GM18873 (cell line): ENCODE results near the gene PPP1R8.
A peak's percentile ranks its signal among the peaks of the same experiment; 100 is the strongest.

Source experiments
- ATAC-seq: cut with Tn5 transposase; IDR thresholded peaks from one replicate; pipeline ENCODE4 v1.9.1; 2021; ENCODE audit warnings: mild to moderate bottlenecking, moderate library complexity, moderate number of reproducible peaks; ENCODE audit not compliant: unreplicated experiment, low FRiP score

The PPP1R8 gene

DNA sequence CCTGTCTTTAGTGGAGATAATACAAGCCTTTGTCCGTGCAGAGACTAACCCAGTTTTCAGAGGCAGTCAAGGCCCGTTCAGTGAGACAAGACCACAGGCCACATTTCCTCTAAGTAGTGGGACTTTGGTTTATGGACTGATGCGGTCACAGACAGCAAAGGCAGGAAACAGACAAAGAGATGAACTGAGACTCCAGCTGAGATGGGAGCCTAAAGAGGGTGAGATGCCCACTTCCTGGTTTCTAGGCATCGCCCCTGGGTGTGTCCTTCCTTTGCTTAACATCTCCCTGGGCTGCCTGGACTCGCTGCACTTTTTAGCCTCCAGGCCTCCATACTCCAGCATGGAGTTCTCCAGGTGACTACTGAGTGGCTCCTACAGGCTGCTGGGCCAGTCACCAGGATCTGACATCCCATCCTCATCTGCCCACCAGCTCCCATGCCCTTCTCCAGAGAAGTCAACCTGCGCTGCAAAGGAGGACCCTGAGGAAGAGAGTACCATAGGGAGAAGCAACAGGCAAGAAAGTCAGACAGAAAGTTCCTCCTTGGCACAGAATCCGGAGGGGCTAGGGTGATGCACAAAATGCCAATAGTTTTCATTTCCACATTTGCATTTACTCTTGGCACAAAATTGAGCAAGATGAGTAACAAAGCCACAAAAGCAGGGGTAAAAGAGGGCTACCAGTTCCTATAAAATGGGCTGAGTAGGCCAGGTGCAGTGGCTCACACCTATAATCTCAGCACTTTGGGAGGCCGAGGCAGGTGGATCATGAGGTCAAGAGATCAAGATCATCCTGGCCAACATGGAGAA, 56.8 kb downstream of the PPP1R8 start:
- ATAC-seq, result no peak

DNA sequence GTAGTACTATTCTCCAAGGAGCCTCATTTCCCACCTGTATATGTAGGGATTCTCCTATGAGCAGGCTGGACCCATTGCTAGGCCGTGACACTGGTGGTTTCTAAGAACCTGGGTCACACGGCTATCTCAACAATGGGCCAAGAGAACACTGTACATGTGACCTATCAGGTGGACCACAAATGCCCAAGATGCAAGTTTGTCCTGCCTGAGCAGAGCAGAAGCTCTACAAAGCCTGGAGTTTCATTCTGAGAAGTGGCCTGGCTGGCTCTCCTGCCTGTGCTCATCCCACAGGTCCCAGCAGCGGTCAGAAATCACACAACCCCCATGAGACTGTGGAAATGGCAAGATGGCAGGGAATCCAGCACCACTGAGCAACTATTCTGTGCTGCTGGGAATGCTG, 58.9 kb downstream of the PPP1R8 start:
- ATAC-seq, result no peak

DNA sequence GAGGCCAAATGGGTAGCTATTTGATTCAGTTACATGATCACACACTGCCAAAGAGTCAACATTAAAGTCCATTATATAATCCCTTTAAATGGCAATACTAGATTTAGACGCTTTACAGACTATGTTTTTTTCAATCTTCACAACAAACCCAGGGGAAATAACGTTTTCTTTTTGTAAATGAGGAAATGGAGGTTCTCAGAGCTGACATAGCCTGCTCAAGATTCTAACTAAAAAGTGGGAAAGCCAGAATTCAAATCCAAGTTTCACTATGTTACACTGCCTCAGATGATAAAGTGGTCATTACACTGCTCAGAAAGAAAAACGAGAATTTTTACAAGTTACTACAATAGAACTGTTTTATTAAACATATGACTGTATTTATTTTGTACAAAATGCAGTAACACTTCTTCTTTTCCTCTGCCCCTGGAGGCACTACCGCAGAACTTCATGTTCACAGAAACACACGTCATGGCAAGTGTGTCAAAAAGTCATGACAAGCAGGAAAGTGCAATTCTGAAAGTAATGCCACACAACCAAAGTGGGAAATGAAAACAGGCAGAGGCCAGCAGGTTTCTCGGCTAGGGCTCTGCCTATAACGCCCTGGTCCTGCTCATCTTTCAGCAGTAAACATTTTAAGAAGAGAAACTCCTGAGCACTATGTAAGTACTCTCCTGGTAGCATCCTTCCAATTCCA, 60.8 kb downstream of the PPP1R8 start:
- ATAC-seq, result peak; percentile 33

GRCh38 chr1:27894521-27894920, 63.9 kb downstream of the PPP1R8 start:
- ATAC-seq, result no peak
